Midbrain (tissue), 1 donor: ENCODE measurements around the gene CIITA.
A peak's percentile ranks its signal among the peaks of the same experiment; 100 is the strongest.

ENCODE experiments used
- DNase-seq: peaks from one replicate; lab custom pipeline; 2025; lab: John Stamatoyannopoulos, UW

CIITA gene

DNA sequence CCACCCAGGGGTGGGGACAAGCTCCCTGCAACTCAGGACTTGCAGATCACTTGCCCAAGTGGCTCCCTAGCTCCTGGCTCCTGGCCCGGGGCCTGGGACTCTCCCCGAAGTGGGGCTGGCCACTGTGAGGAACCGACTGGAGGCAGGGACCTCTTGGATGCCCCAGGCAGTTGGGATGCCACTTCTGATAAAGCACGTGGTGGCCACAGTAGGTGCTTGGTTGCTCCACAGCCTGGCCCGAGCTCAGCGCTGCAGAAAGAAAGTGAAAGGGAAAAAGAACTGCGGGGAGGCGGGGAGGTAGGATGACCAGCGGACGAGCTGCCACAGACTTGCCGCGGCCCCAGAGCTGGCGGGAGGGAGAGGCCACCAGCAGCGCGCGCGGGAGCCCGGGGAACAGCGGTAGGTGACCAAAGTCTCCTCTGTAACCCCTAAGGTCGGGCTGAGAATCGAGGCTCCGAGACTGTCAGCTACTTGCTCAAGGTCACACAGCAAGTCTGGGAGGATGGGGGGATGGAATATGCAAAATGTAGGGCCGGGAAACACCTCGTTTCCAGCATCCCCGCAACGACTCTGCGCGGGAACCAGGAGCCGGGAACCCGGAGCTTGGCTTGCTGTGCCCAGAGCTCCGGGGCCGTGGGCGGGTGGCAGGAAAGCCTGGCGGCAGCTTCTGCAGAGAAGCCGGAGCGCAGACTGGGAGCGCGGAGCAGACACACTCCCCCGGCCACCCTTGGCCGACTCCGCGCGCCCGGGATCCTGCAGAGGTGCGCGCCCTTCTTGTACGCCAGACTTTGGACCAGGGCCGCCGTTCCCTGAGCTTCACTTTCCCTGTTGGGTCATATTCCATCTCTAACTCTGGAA lies 1.9 kb downstream of the CIITA start:
- DNase-seq: no peak

DNA sequence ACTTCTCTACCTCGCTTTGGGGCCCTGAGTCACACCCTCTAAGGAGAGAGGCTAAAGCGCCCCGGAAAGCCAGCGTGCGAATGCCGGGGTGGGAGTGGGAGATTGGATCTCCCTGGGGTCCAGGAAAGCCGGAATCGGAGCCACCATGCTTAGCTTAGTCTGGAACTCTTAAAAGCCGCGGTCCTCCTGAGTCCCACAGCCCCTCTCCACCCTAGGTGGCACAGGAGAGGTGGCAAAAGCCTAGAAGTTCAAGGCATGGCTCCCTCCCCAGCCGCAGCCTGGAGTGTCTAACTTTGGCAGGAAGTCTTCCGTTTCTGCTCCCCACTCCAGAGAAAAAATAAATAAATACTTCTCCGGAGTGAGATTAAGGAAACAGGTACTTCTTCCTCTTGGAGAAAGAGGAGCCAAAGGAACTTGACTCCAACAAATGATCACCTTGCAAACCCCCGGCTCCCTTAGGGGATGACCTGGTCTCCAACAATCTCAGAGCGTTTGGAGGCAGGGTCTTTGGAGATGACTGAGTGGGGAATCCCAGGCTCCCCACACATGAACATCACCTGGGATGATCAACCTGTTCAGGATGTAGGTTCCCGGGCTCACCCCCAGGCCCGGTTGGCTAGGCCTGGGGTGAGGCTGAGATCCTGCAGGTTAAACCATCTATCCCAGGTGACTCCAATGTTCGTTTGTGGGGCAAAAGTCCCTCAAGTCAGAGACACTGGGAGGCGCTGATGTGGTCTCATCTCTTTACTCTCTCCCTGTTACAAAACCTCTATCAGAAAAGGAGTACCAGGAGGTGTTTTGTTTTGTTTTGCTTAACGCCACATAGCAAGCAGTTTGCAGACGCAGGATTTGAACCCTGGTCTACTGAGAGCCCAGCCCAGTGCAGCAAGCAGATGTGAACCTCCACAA lies 2.9 kb downstream of the CIITA start:
- no peak for DNase-seq

DNA sequence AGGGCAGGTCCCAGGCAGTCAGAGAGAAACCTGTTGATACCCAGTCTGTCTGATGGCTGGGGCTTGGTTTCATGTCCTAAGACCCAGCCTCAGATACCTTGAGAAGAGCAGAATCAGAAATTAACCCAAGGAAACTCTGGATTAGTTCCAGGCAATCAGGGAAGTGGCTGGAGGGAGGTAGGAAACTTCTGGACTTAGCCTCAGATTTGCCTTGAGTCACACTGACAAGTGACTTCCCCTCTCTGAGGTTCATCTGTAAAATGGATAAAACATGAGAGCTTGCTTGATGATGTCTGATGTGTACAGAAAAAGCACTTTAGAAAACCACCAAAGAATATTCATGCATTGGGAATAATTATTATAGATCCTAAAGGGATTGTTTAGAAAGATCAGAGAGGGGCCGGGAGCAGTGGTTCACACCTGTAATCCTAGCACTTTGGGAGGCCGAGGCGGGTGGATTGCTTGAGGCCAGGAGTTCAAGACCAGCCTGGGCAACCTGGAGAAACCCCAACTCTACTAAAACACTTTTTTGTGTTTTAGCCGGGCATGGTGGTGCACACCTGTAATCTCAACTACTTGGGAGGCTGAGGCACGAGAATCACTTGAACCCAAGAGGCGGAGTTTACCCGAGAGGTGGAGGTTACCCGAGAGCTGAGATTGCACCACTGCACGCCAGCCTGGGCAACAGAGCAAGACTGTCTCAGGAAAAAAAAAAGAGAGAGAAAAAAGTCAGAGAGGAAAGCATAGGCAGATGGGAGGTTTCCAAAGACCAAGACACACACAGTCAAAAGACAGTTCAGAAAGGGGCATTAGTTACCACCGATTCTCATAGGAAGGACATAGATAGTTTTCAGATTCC lies 3.8 kb downstream of the CIITA start:
- DNase-seq: no peak

DNA sequence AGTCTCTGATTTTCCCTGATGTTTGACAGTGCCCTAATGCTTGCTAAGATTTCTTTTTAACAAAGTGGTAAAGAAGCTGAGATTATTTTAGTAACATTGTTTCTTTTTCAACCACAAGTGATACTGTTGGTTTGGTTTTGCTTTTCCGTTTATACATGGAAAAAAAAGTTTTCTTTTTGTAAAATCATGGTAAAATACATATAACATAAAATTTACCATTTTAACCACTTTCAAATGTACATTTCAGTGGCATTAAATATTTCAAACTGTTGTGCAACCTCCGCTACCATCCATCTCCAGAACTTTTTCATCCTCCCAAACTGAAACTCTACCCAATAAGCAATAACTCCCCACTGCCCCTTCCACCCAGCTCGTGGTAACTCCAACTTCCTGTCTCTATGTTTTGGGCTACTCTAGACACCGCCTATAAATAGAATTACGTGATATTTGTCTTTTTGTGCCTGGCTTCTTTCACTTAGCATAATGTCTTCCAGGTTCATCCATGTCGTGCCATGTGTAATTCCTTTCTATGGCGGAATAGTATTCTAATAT lies 4.6 kb downstream of the CIITA start:
- no peak for DNase-seq

DNA sequence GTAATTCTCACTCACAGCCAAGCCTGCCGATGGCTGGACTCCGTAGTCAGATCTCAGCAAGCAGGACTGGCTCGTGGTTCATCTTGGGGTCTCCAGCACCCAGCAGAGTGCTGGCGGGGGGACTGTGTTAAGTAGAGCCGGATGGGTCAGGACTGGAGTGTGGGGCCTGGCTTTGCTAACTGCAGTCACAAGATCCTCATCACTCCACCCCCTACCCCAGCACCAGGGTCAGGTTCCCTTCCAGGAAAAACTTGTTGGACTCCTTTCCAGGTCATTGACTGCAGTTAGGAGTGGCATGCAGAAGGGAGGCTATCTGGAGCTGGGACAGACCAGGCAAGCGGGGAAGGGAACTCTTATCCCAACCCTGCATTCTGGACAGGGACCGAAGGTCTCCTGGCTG lies 6.0 kb downstream of the CIITA start:
- DNase-seq: no peak

DNA sequence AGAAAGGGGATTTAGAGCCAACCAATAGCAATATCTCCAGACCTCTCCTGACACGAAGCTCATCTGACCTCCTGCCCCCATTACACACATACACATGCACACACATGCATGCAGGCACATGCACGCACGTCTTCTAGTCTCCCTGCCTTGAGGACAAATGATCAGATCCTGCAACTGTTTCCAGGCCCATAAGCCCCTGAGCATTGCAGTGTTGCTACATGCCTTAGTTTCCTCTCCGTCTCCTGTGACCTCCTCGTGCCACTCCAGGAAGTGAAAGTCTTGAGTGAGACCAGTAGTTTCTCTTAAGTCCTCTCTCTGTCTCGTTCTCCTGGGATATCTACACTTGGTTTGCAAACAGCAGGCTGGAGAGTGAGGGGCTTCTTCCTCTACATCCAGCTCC lies 8.2 kb downstream of the CIITA start:
- no peak for DNase-seq

DNA sequence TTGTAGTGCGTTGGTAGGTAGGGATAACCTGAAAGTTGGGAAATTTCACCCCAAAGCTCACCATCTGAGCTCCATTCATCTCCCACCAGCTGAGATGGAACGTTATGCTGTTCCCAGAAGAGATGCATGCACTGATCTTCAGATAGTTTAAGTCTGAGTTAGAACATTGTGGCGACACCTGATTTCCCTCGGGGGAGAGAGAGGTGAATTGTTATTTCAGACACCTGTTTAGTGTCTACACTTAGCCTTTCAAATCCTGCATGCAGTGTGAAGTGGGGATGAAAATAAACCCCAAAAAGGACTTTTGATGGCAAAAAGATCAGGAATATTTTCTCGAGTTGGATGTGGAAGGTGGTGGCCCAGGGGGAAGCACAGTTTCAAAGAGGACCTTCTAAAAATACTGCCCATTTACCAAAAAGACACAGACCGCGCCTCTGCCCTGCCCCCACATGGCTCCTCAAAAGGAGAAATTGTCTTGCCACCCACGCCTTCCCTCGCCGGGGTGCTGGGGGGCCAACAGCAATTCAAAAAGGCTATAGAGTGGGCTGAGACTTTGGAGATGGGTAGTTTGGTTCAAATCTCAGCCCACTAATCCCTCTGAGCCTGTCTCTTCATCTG lies 11.4 kb downstream of the CIITA start:
- DNase-seq: no peak

DNA sequence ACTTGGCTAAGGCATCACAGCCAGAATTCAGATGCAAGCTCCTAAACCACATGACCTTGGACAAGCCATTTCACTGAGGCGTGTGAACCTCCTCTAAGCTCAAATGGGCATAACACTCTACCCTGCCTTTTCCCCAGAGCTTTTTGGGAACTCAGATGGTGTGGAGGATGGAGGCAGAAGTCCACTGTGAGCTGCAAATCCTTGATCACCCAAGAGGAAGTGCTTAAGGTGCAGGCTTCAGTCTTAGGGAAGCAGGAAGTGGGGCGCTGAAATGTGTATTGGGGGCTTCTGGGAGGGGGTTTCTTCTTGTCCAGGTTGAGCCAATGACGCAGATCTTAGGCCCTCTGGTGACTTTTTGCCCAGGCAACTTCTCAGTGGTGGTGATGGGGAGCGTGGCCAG lies 12.9 kb downstream of the CIITA start:
- DNase-seq: no peak

DNA sequence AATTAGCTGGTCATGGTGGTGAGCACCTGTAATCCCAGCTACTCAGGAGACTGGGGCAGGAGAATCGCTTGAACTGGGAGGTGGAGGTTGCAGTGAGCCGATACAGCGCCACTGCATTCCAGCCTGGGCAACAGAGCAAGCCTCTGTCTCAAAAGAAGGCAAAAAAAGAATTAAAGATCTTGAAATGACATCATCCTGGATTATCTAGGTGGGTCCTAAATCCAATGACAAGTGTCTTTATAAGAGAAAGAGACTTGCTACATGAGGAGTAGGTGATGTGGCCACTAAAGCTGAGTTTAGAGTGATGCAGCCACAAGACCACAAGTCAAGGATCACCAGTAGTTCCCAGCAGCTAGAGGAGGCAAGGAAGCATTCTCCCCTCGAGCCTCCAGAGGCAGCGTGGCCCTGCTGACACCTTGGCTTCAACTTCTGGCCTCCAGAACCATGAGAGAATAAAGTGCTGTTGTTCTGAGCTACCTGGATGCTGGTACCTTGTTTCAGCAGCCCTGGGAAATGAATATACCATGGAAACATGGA lies 15.8 kb downstream of the CIITA start:
- DNase-seq: no peak

DNA sequence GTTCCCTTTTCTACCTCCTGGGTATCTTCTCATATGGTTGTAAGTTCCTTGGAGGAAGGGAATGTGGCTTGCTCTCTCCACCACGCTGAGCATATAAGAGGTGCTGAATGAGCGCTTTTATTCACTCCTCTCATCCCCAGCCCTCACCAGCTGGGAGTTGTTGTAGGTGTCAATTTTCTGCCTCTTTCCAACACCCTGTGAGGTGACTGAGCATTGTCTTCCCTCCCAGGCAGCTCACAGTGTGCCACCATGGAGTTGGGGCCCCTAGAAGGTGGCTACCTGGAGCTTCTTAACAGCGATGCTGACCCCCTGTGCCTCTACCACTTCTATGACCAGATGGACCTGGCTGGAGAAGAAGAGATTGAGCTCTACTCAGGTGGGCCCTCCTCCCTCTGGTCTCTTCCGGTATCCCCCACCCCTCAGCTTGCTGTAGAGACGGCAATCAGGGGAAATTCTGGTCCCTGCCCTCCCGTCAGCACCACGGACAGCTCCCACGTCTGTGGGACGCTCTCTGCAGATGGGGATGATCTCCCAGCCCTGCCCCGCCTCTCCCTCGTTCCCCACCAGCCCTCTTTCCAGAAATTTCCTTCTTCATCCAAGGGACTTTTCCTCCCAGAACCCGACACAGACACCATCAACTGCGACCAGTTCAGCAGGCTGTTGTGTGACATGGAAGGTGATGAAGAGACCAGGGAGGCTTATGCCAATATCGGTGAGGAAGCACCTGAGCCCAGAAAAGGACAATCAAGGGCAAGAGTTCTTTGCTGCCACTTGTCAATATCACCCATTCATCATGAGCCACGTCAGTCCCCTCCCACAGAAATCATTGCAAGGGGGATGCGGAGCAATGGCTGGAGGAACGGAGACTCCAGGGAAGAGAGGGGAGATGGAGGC lies 18.3 kb downstream of the CIITA start:
- no peak for DNase-seq

DNA sequence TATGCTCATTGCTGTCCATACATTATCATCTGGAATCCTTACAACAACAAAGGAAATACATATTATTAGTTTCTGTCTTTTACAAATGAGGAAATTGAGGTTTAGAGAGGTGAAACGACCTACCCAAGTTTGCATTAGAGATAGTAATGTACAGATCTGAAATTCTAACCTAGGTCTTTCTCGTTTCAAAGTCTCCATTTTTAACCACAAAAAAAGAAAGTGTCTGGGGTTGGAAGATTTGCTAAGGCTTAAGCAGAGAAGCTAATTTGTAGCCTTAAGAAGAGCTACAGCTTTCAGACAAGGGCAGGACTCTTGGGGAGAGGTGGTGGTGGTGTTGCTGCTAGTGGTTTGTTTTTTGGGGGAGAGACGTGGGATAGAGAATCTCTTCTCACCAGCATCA lies 19.2 kb downstream of the CIITA start:
- no peak for DNase-seq

DNA sequence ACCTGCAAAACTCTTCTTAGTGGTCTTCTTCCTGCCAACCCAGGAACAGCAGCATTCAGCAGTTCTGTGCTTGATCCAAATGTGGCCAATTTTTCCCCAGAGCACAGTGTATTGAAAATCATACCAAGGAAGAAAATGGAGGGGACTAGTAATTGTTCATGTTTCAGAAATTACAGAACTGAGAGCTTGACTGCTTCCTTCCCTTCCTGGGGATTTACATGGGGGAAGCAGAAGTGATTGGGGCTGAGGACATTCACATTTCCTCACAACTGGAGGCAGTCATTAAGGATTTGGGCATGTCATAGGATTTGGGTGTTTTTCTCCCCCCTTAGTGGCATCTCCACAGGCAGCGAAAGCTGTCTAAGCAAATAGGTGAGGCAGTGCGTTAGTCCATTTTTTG lies 19.7 kb downstream of the CIITA start:
- no peak for DNase-seq

DNA sequence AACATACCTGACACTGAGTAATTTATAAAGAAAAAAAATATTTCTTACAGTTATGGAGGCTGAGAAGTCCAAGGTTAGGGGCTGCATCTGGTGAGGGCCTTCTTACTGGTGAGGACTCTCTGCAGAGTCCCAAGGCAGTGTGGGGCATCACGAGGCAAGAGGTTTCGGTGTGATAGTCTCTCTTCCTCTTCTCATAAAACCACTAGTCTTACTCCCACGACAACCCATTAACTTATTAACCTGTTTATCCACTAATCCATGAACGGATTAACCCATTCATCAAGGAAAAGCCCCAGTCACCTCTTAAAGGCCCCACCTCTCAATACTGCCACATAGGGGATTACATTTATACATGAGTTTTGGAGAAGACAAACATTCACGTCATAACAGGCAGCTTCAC lies 20.1 kb downstream of the CIITA start:
- DNase-seq: peak; percentile 20

DNA sequence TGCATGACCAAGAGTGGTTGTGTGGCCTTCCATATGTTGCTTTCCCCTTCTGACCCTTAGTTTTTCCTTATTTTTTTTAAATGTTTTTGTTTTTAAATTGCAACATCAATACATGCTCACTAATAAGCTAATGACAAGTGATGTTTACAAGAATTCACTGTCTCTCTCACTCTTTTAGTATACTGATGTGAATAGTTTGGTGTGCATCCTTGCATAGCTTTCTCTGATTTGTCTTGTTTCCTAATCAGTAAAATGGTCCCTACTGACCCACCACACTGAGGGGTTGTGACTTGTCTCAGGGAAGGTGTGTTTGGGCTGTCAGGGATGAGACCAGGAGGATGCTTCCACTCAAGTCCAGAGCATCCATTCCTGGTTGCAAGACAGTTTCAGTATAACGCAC lies 26.0 kb downstream of the CIITA start:
- DNase-seq: no peak

DNA sequence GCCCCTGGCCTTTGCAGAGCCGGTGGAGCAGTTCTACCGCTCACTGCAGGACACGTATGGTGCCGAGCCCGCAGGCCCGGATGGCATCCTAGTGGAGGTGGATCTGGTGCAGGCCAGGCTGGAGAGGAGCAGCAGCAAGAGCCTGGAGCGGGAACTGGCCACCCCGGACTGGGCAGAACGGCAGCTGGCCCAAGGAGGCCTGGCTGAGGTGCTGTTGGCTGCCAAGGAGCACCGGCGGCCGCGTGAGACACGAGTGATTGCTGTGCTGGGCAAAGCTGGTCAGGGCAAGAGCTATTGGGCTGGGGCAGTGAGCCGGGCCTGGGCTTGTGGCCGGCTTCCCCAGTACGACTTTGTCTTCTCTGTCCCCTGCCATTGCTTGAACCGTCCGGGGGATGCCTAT lies 29.5 kb downstream of the CIITA start:
- no peak for DNase-seq

DNA sequence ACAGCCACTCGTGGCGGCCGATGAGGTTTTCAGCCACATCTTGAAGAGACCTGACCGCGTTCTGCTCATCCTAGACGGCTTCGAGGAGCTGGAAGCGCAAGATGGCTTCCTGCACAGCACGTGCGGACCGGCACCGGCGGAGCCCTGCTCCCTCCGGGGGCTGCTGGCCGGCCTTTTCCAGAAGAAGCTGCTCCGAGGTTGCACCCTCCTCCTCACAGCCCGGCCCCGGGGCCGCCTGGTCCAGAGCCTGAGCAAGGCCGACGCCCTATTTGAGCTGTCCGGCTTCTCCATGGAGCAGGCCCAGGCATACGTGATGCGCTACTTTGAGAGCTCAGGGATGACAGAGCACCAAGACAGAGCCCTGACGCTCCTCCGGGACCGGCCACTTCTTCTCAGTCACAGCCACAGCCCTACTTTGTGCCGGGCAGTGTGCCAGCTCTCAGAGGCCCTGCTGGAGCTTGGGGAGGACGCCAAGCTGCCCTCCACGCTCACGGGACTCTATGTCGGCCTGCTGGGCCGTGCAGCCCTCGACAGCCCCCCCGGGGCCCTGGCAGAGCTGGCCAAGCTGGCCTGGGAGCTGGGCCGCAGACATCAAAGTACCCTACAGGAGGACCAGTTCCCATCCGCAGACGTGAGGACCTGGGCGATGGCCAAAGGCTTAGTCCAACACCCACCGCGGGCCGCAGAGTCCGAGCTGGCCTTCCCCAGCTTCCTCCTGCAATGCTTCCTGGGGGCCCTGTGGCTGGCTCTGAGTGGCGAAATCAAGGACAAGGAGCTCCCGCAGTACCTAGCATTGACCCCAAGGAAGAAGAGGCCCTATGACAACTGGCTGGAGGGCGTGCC lies 30.1 kb downstream of the CIITA start:
- peak; percentile 25 for DNase-seq

DNA sequence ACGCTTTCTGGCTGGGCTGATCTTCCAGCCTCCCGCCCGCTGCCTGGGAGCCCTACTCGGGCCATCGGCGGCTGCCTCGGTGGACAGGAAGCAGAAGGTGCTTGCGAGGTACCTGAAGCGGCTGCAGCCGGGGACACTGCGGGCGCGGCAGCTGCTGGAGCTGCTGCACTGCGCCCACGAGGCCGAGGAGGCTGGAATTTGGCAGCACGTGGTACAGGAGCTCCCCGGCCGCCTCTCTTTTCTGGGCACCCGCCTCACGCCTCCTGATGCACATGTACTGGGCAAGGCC lies 30.7 kb downstream of the CIITA start:
- no peak for DNase-seq

DNA sequence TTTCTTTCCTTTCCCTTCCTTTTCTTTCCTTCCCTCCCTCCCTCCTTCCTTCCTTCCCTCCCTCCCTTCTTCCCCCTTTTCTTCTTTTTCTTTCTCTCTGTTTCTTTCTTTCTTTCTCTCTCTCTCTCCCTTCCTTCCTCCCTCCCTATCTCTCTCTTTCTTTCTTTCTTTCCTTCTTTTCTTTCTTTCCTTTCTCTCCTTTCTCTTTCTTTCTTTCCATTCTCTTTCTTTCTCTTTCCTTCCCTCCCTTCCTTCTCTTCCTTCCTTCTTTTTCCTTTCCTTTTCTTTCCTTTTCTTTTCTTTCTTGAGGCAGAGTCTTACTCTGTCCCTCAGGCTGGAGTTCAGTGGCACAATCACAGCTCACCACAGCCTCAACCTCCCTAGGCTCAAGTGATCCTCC lies 34.3 kb downstream of the CIITA start:
- DNase-seq: no peak

DNA sequence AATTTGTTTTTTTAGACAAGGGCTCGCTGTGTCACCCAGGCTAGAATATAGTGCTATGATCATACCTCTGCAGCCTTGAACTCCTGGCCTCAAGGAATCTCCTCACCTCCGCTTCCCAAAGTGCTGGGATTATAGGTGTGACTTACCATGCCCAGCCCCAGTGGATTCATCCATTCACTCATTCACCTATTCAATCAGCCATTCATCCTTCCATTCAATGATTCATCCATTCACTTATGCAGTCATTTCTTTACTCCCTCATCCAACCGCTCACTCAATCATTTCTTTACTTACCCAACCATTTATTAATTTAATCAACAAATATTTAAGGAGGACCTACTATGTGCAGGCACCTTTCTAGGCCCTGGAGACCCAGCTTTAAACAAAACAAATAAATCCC lies 39.5 kb downstream of the CIITA start:
- no peak for DNase-seq
